ENCODE results near the gene HSD3B2. TPM values are rescaled to one million over a fixed set of nuclear protein-coding genes. Genes with fewer than 3 reads are reported as not detected.

The HSD3B2 gene
- total and polyA plus RNA-seq, 4 experiments from 2014 or later, result not detected

GRCh38 chr1:119380983-119381662 is 33.8 kb upstream of the HSD3B2 start:
- no peaks in the 10 kb centered on the region for H3K36me3 Mint-ChIP-seq
- Histone ChIP-seq H3K36me3 (ENCODE audit: insufficient read depth, low read length) (no peaks in the 10 kb centered on the region), H3K27me3 (ENCODE audit: insufficient read depth, low read length) (no peaks in the 10 kb centered on the region), H3K27ac (ENCODE audit: low read depth, low read length) (no peak overlapping the region), H3K4me1 (ENCODE audit: insufficient read depth, low read length) (no peaks in the 10 kb centered on the region), H3K9me3 (ENCODE audit: control insufficient read depth in 1 of 2, low read length in 2 of 2) (no peaks in the 10 kb centered on the region), H3K4me3 (ENCODE audit: low read length in 2 of 2) (no peak overlapping the region)
- intact Hi-C loops (cut with micrococcal nuclease), result no loop called here
- H3K27ac Mint-ChIP-seq, result no peak overlapping the region
- H3K9me3 Mint-ChIP-seq, result peaks cover 0 to 22% (median 4%) of the 10 kb centered on the region in 8 donors
- H3K4me1 Mint-ChIP-seq, result no peaks in the 10 kb centered on the region
- H3K27me3 Mint-ChIP-seq, result peaks cover 0 to 2% of the 10 kb centered on the region in 2 donors
- POLR2A ChIA-PET (ENCODE audit: partially characterized antibody), result no interaction called here
- no peak for DNase-seq
- CTCF ChIA-PET (ENCODE audit: partially characterized antibody), result no interaction called here
- no peak overlapping the region for H3K4me3 Mint-ChIP-seq

GRCh38 chr1:119384591-119384990 is 30.4 kb upstream of the HSD3B2 start:
- Histone ChIP-seq H3K36me3 (ENCODE audit: insufficient read depth, low read length) (no peaks in the 10 kb centered on the region), H3K9me3 (ENCODE audit: control insufficient read depth in 1 of 2, low read length in 2 of 2) (no peaks in the 10 kb centered on the region), H3K27ac (ENCODE audit: low read depth, low read length) (no peak overlapping the region), H3K4me1 (ENCODE audit: insufficient read depth, low read length) (no peaks in the 10 kb centered on the region), H3K27me3 (ENCODE audit: insufficient read depth, low read length) (no peaks in the 10 kb centered on the region), H3K4me3 (ENCODE audit: low read length in 2 of 2) (no peak overlapping the region)
- Mint-ChIP-seq H3K9me3 (peaks cover 0 to 4% (median under 1%) of the 10 kb centered on the region in 8 donors), H3K4me3 (no peak overlapping the region), H3K4me1 (no peaks in the 10 kb centered on the region), H3K27ac (no peak overlapping the region), H3K27me3 (no peaks in the 10 kb centered on the region), H3K36me3 (no peaks in the 10 kb centered on the region)
- CTCF ChIA-PET (ENCODE audit: partially characterized antibody), result no interaction called here
- DNase-seq, result no peak
- intact Hi-C loops (cut with micrococcal nuclease), result no loop called here
- POLR2A ChIA-PET (ENCODE audit: partially characterized antibody), result no interaction called here

- Mint-ChIP-seq H3K4me3 (no peak overlapping the region), H3K36me3 (no peaks in the 10 kb centered on the region), H3K4me1 (no peaks in the 10 kb centered on the region), H3K27ac (no peak overlapping the region), H3K27me3 (peaks cover 0 to 1% of the 10 kb centered on the region in 2 donors), H3K9me3 (peaks cover 0 to 2% (median under 1%) of the 10 kb centered on the region in 8 donors)
- Histone ChIP-seq H3K36me3 (ENCODE audit: insufficient read depth, low read length) (no peaks in the 10 kb centered on the region), H3K9me3 (ENCODE audit: control insufficient read depth in 1 of 2, low read length in 2 of 2) (no peaks in the 10 kb centered on the region), H3K4me3 (ENCODE audit: low read length in 2 of 2) (no peak overlapping the region), H3K27ac (ENCODE audit: low read depth, low read length) (no peak overlapping the region), H3K27me3 (ENCODE audit: insufficient read depth, low read length) (no peaks in the 10 kb centered on the region), H3K4me1 (ENCODE audit: insufficient read depth, low read length) (no peaks in the 10 kb centered on the region)
- ChIA-PET CTCF (ENCODE audit: partially characterized antibody) (no interaction called here), POLR2A (ENCODE audit: partially characterized antibody) (no interaction called here)
- DNase-seq, result no peak
- intact Hi-C loops (cut with micrococcal nuclease), result no loop called here
These were observed 29.3 kb upstream of the HSD3B2 start for GRCh38 chr1:119385650-119386049.

- POLR2A ChIA-PET (ENCODE audit: partially characterized antibody), result no interaction called here
- H3K27ac ChIP-seq (ENCODE audit: low read depth, low read length), result no peak overlapping the region
- Mint-ChIP-seq H3K36me3 (no peaks in the 10 kb centered on the region), H3K27ac (no peak overlapping the region), H3K4me3 (no peak overlapping the region), H3K4me1 (no peaks in the 10 kb centered on the region), H3K9me3 (peaks cover 0 to 2% (median 0%) of the 10 kb centered on the region in 8 donors), H3K27me3 (peaks cover 0 to 3% of the 10 kb centered on the region in 2 donors)
- no peaks in the 10 kb centered on the region for H3K36me3 ChIP-seq (ENCODE audit: insufficient read depth, low read length)
- no peak overlapping the region for H3K4me3 ChIP-seq (ENCODE audit: low read length in 2 of 2)
- intact Hi-C loops (cut with micrococcal nuclease), result no loop called here
- no peaks in the 10 kb centered on the region for H3K4me1 ChIP-seq (ENCODE audit: insufficient read depth, low read length)
- CTCF ChIA-PET (ENCODE audit: partially characterized antibody), result no interaction called here
- DNase-seq, result no peak
- H3K9me3 ChIP-seq (ENCODE audit: control insufficient read depth in 1 of 2, low read length in 2 of 2), result no peaks in the 10 kb centered on the region
- H3K27me3 ChIP-seq (ENCODE audit: insufficient read depth, low read length), result no peaks in the 10 kb centered on the region
These were observed 27.1 kb upstream of the HSD3B2 start for GRCh38 chr1:119387858-119388257.

- H3K4me3 Mint-ChIP-seq, result no peak overlapping the region
- H3K27ac Mint-ChIP-seq, result no peak overlapping the region
- H3K36me3 ChIP-seq (ENCODE audit: insufficient read depth, low read length), result no peaks in the 10 kb centered on the region
- no peaks in the 10 kb centered on the region for H3K36me3 Mint-ChIP-seq
- ChIA-PET CTCF (ENCODE audit: partially characterized antibody) (no interaction called here), POLR2A (ENCODE audit: partially characterized antibody) (no interaction called here)
- no peak overlapping the region for H3K27ac ChIP-seq (ENCODE audit: low read depth, low read length)
- DNase-seq, result no peak
- no peaks in the 10 kb centered on the region for H3K9me3 ChIP-seq (ENCODE audit: control insufficient read depth in 1 of 2, low read length in 2 of 2)
- no peaks in the 10 kb centered on the region for H3K27me3 ChIP-seq (ENCODE audit: insufficient read depth, low read length)
- intact Hi-C loops (cut with micrococcal nuclease), result no loop called here
- H3K9me3 Mint-ChIP-seq, result peaks cover 0 to 3% (median 0%) of the 10 kb centered on the region in 8 donors
- no peaks in the 10 kb centered on the region for H3K4me1 Mint-ChIP-seq
- no peak overlapping the region for H3K4me3 ChIP-seq (ENCODE audit: low read length in 2 of 2)
- no peaks in the 10 kb centered on the region for H3K4me1 ChIP-seq (ENCODE audit: insufficient read depth, low read length)
- peaks cover 0 to 3% of the 10 kb centered on the region in 2 donors for H3K27me3 Mint-ChIP-seq
These were observed 26.5 kb upstream of the HSD3B2 start for GRCh38 chr1:119388450-119388849.

GRCh38 chr1:119390526-119390925 is 24.4 kb upstream of the HSD3B2 start:
- ChIA-PET CTCF (ENCODE audit: partially characterized antibody) (no interaction called here), POLR2A (ENCODE audit: partially characterized antibody) (no interaction called here)

GRCh38 chr1:119391749-119392148 is 23.2 kb upstream of the HSD3B2 start:
- Histone ChIP-seq H3K4me1 (ENCODE audit: insufficient read depth, low read length) (no peaks in the 10 kb centered on the region), H3K27ac (ENCODE audit: low read depth, low read length) (no peak overlapping the region), H3K36me3 (ENCODE audit: insufficient read depth, low read length) (no peaks in the 10 kb centered on the region), H3K9me3 (ENCODE audit: control insufficient read depth in 1 of 2, low read length in 2 of 2) (no peaks in the 10 kb centered on the region), H3K4me3 (ENCODE audit: low read length in 2 of 2) (no peak overlapping the region), H3K27me3 (ENCODE audit: insufficient read depth, low read length) (no peaks in the 10 kb centered on the region)
- POLR2A ChIA-PET (ENCODE audit: partially characterized antibody), result no interaction called here
- H3K9me3 Mint-ChIP-seq, result peaks cover 0 to 3% (median 0%) of the 10 kb centered on the region in 8 donors
- no peak overlapping the region for H3K4me3 Mint-ChIP-seq
- no peaks in the 10 kb centered on the region for H3K4me1 Mint-ChIP-seq
- no peak overlapping the region for H3K27ac Mint-ChIP-seq
- DNase-seq, result no peak
- H3K27me3 Mint-ChIP-seq, result peaks cover 0 to 4% of the 10 kb centered on the region in 2 donors
- no peaks in the 10 kb centered on the region for H3K36me3 Mint-ChIP-seq
- intact Hi-C loops (cut with micrococcal nuclease), result no loop called here
- CTCF ChIA-PET (ENCODE audit: partially characterized antibody), result no interaction called here

More at GRCh38 chr1:119390526-119390925, 24.4 kb upstream of the HSD3B2 start:
- Histone ChIP-seq H3K27me3 (ENCODE audit: insufficient read depth, low read length) (no peaks in the 10 kb centered on the region), H3K9me3 (ENCODE audit: control insufficient read depth in 1 of 2, low read length in 2 of 2) (no peaks in the 10 kb centered on the region), H3K27ac (ENCODE audit: low read depth, low read length) (no peak overlapping the region), H3K4me3 (ENCODE audit: low read length in 2 of 2) (no peak overlapping the region), H3K36me3 (ENCODE audit: insufficient read depth, low read length) (no peaks in the 10 kb centered on the region), H3K4me1 (ENCODE audit: insufficient read depth, low read length) (no peaks in the 10 kb centered on the region)
- H3K36me3 Mint-ChIP-seq, result no peaks in the 10 kb centered on the region
- no peak overlapping the region for H3K27ac Mint-ChIP-seq
- H3K4me3 Mint-ChIP-seq, result no peak overlapping the region
- DNase-seq, result no peak
- H3K4me1 Mint-ChIP-seq, result no peaks in the 10 kb centered on the region
- peaks cover 0 to 3% (median 0%) of the 10 kb centered on the region in 8 donors for H3K9me3 Mint-ChIP-seq
- intact Hi-C loops (cut with micrococcal nuclease), result no loop called here
- H3K27me3 Mint-ChIP-seq, result peaks cover 0 to 3% of the 10 kb centered on the region in 2 donors
